ENCODE results near the gene SLC1A3. TPM values are rescaled to one million over a fixed set of nuclear protein-coding genes. Genes with fewer than 3 reads are reported as not detected.
"Not testable (repeated sequence)": the region's sequence is repeated elsewhere in the genome, so short reads cannot be mapped to it uniquely, and the experiment has no call there.

Gene SLC1A3
- polyA plus RNA-seq, 1 donor: 18.5 TPM

- no peak for DNase-seq (ENCODE audit: low read depth)
Observed at GRCh38 chr5:36630201-36631145, 24.1 kb downstream of the SLC1A3 start.

GRCh38 chr5:36631154-36631553, 24.7 kb downstream of the SLC1A3 start:
- DNase-seq (ENCODE audit: low read depth): no peak

GRCh38 chr5:36631620-36632362, 25.4 kb downstream of the SLC1A3 start:
- DNase-seq (ENCODE audit: low read depth): no peak

- no peak for DNase-seq (ENCODE audit: low read depth)
Observed at GRCh38 chr5:36632363-36632664, 25.9 kb downstream of the SLC1A3 start.

GRCh38 chr5:36635721-36636390, 29.4 kb downstream of the SLC1A3 start:
- no peak for DNase-seq (ENCODE audit: low read depth)

GRCh38 chr5:36637101-36637500, 30.7 kb downstream of the SLC1A3 start:
- DNase-seq (ENCODE audit: low read depth): no peak

- DNase-seq (ENCODE audit: low read depth): no peak
Observed at GRCh38 chr5:36637516-36637915, 31.1 kb downstream of the SLC1A3 start.

- no peak for DNase-seq (ENCODE audit: low read depth)
Observed at GRCh38 chr5:36638056-36638455, 31.6 kb downstream of the SLC1A3 start.

GRCh38 chr5:36640949-36641348, 34.5 kb downstream of the SLC1A3 start:
- DNase-seq (ENCODE audit: low read depth): no peak

GRCh38 chr5:36641431-36641830, 35.0 kb downstream of the SLC1A3 start:
- no peak for DNase-seq (ENCODE audit: low read depth)

- no peak for DNase-seq (ENCODE audit: low read depth)
Observed at GRCh38 chr5:36642089-36642488, 35.7 kb downstream of the SLC1A3 start.

- DNase-seq (ENCODE audit: low read depth): no peak
Observed at GRCh38 chr5:36643162-36643561, 36.8 kb downstream of the SLC1A3 start.

- not testable (repeated sequence) for DNase-seq (ENCODE audit: low read depth)
Observed at GRCh38 chr5:36643841-36644240, 37.4 kb downstream of the SLC1A3 start.

- no peak for DNase-seq (ENCODE audit: low read depth)
Observed at GRCh38 chr5:36644727-36645126, 38.3 kb downstream of the SLC1A3 start.

GRCh38 chr5:36646100-36646499, 39.7 kb downstream of the SLC1A3 start:
- DNase-seq (ENCODE audit: low read depth): no peak

- no peak for DNase-seq (ENCODE audit: low read depth)
Observed at GRCh38 chr5:36646507-36647023, 40.2 kb downstream of the SLC1A3 start.

GRCh38 chr5:36647046-36647445, 40.6 kb downstream of the SLC1A3 start:
- no peak for DNase-seq (ENCODE audit: low read depth)

- no peak for DNase-seq (ENCODE audit: low read depth)
Observed at GRCh38 chr5:36648426-36648825, 42.0 kb downstream of the SLC1A3 start.

- no peak for DNase-seq (ENCODE audit: low read depth)
Observed at GRCh38 chr5:36651761-36652685, 45.6 kb downstream of the SLC1A3 start.

GRCh38 chr5:36653044-36653705, 46.8 kb downstream of the SLC1A3 start:
- no peak for DNase-seq (ENCODE audit: low read depth)

GRCh38 chr5:36654564-36654963, 48.2 kb downstream of the SLC1A3 start:
- DNase-seq (ENCODE audit: low read depth): no peak
